Calu3 (cell line): ENCODE measurements around the gene SLCO4A1. TPM values are rescaled to one million over a fixed set of nuclear protein-coding genes. Genes with fewer than 3 reads are reported as not detected.

Source experiments
- Bru-seq: library from RNA; stranded (reverse); fragments of 400-500 nt; gene quantifications from one replicate; lab custom pipeline; 2021; lab: Mats Ljungman, UMichigan
- BruChase-seq, 2 experiments: library from RNA; stranded (reverse); fragments of 400-500 nt; gene quantifications; one replicate each; lab custom pipeline; 2021; lab: Mats Ljungman, UMichigan
- BruUV-seq: library from RNA; stranded (reverse); fragments of 400-500 nt; replicated peaks from 2 replicates; lab custom pipeline; 2021; lab: Mats Ljungman, UMichigan
- CTCF ChIA-PET: fragments of 300-600 bp; sonication (Branson Sonifier 250); formaldehyde crosslinking; loops from one replicate; lab custom pipeline; 2022; ENCODE audit warnings: antibody characterized with exemption; lab: Charles Lee
- DNase-seq: peaks from one replicate; pipeline ENCODE4 v3.0.0; 2022
- H3K27ac Mint-ChIP-seq: one replicate; pipeline ENCODE4 v1.8.0; 2022; ENCODE audit warnings: mixed read lengths; ENCODE audit not compliant: unreplicated experiment
- H3K27me3 Mint-ChIP-seq: one replicate; pipeline ENCODE4 v1.8.0; 2022; ENCODE audit warnings: mixed read lengths; ENCODE audit not compliant: unreplicated experiment
- H3K36me3 Mint-ChIP-seq: one replicate; pipeline ENCODE4 v1.8.0; 2022; ENCODE audit warnings: mild to moderate bottlenecking, moderate library complexity, mixed read lengths; ENCODE audit not compliant: insufficient read depth, unreplicated experiment
- H3K4me1 Mint-ChIP-seq: one replicate; pipeline ENCODE4 v1.8.0; 2022; ENCODE audit warnings: mild to moderate bottlenecking, low read depth, mixed read lengths; ENCODE audit not compliant: unreplicated experiment
- H3K4me3 Mint-ChIP-seq: one replicate; pipeline ENCODE4 v1.8.0; 2022; ENCODE audit warnings: mild to moderate bottlenecking, low read depth, moderate library complexity, mixed read lengths; ENCODE audit not compliant: unreplicated experiment
- H3K9me3 Mint-ChIP-seq: one replicate; pipeline ENCODE4 v1.8.0; 2022; ENCODE audit warnings: low read depth, mixed read lengths; ENCODE audit not compliant: unreplicated experiment
- CTCF ChIP-seq: fragments of 200-600 bp; IDR thresholded peaks from one replicate; pipeline ENCODE4 v1.8.0; 2022; ENCODE audit warnings: antibody characterized with exemption; ENCODE audit not compliant: unreplicated experiment
- intact Hi-C: fragments of 100-400 bp; cut with micrococcal nuclease; formaldehyde crosslinking; loops from one replicate; pipeline ENCODE4 v1.10.0; 2022; ENCODE audit not compliant: unreplicated experiment
- long read RNA-seq: library from polyadenylated mRNA; stranded (forward); transcript quantifications from one replicate; pipeline ENCODE4 v2.0.0, GENCODE V29; 2022
- total RNA-seq: library from RNA; stranded (reverse); gene quantifications from 2 replicates; pipeline ENCODE4 v1.2.3, GENCODE V29; 2022

SLCO4A1 gene
- 51.9 and 63.9 TPM in 2 replicates for total RNA-seq
- Bru-seq, nascent RNA = percentile 58 among the genes with signal in this experiment
- percentile 65 among the genes with signal in this experiment for BruChase-seq, experiment 1, labeled RNA remaining after a 6-hour chase
- BruChase-seq, experiment 2, labeled RNA remaining after a 2-hour chase = percentile 64 among the genes with signal in this experiment
- long read RNA-seq, transcript SLCO4A1-201 (12 exons, 2,776 nt) = major isoform, 70 of 118 reads
- long read RNA-seq, transcript SLCO4A1-202 (11 exons, 2,665 nt) = minor isoform, 5 of 118 reads
- long read RNA-seq, partial matches to known transcripts = 9 of 118 reads
- long read RNA-seq, other reads (novel, unspliced or antisense) = 33 of 118 reads

GRCh38 chr20:62642051-62642665, at the start of gene SLCO4A1:
Gene SLCO4A1 (plus strand): TSS chr20:62642503. CDS start chr20:62656455, 13,952 bp downstream.
- peaks cover 41% of the 10 kb centered on the region for H3K36me3 Mint-ChIP-seq
- TF ChIP-seq CTCF = no peak
- intact Hi-C loops = no loop called here
- CTCF ChIA-PET = interaction anchor here (1.2 to 4.8 kb wide), 4 partner anchors 18 to 232 kb away, joined by 3 to 13 read pairs (median 4); no protein-coding TSS in a partner anchor
- peak within 1 kb of the TSS; percentile 92 for H3K4me3 Mint-ChIP-seq
- H3K4me1 Mint-ChIP-seq = peaks cover 21% of the 10 kb centered on the region
- peak within 1 kb of the TSS; percentile 30 for H3K27ac Mint-ChIP-seq
- H3K9me3 Mint-ChIP-seq = no peaks in the 10 kb centered on the region
- peak; percentile 95 for DNase-seq
- BruUV-seq = no TSS peak
- peaks cover 28% of the 10 kb centered on the region for H3K27me3 Mint-ChIP-seq

- no peaks in the 10 kb centered on the region for H3K36me3 Mint-ChIP-seq
- H3K27me3 Mint-ChIP-seq = peaks cover 48% of the 10 kb centered on the region
- CTCF ChIA-PET = no interaction called here
- no peak for TF ChIP-seq CTCF
- peaks cover 13% of the 10 kb centered on the region for H3K4me1 Mint-ChIP-seq
- no peaks in the 10 kb centered on the region for H3K9me3 Mint-ChIP-seq
- no peak overlapping the region for H3K27ac Mint-ChIP-seq
- intact Hi-C loops = no loop called here
- DNase-seq = no peak
- no peak overlapping the region for H3K4me3 Mint-ChIP-seq
- no TSS peak for BruUV-seq
These were observed 49.7 kb upstream of the SLCO4A1 start for GRCh38 chr20:62592506-62593177.

DNA sequence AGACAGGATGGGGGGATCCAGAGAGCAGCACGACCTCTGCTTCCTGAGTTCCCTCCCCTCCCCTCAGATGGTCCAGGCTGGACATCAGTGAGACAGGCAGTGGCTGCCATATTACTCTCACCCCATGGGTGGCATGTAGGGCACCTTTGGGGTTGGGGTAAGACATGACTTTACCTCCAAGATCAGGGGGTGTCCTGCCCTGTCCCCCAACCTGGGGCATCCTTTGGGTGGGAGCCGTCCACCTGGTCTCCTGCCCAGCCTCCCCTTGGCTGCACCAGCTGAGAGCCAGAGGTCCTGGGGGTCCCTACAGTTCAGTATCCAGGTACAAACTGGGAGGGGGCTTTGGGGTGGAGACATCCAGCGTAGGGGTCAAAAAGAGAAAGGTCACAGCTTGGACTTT, 48.7 kb upstream of the SLCO4A1 start:
- Mint-ChIP-seq H3K9me3 (no peaks in the 10 kb centered on the region), H3K27ac (no peak overlapping the region), H3K36me3 (no peaks in the 10 kb centered on the region), H3K4me1 (peaks cover 17% of the 10 kb centered on the region), H3K4me3 (no peak overlapping the region), H3K27me3 (peaks cover 48% of the 10 kb centered on the region)
- intact Hi-C loops = no loop called here
- BruUV-seq = no TSS peak
- CTCF ChIA-PET = no interaction called here
- no peak for DNase-seq
- no peak for TF ChIP-seq CTCF

- Mint-ChIP-seq H3K4me1 (peaks cover 22% of the 10 kb centered on the region), H3K36me3 (no peaks in the 10 kb centered on the region), H3K4me3 (peak overlapping the region; percentile 18), H3K27ac (no peak overlapping the region), H3K9me3 (no peaks in the 10 kb centered on the region), H3K27me3 (peaks cover 56% of the 10 kb centered on the region)
- intact Hi-C loops = no loop called here
- no peak for DNase-seq
- no peak for TF ChIP-seq CTCF
- BruUV-seq = no TSS peak
- CTCF ChIA-PET = interaction anchor here (0.6 to 1.3 kb wide), 6 partner anchors 11 to 227 kb away, joined by 3 to 6 read pairs (median 3); no protein-coding TSS in a partner anchor
These were observed 47.2 kb upstream of the SLCO4A1 start for GRCh38 chr20:62595069-62595468.
